CD4-positive, alpha-beta T cell treated with Interleukin-6 for 4 hours (primary cell): ENCODE results near the gene TLR9.
"Not testable (repeated sequence)": the region's sequence is repeated elsewhere in the genome, so short reads cannot be mapped to it uniquely, and the experiment has no call there.

Source experiments
- DNase-seq: peaks from one replicate; pipeline ENCODE4 v3.0.0-alpha.2; 2020; ENCODE audit warnings: mixed read lengths

TLR9 gene

GRCh38 chr3:52194485-52195290, 30.8 kb downstream of the TLR9 start:
- no peak for DNase-seq

- DNase-seq: no peak
Observed at GRCh38 chr3:52193065-52193464, 32.4 kb downstream of the TLR9 start.

GRCh38 chr3:52191663-52192062, 33.8 kb downstream of the TLR9 start:
- no peak for DNase-seq

GRCh38 chr3:52190294-52191074, 35.0 kb downstream of the TLR9 start:
- DNase-seq: no peak

GRCh38 chr3:52188556-52188955, 36.9 kb downstream of the TLR9 start:
- no peak for DNase-seq

- DNase-seq: no peak
Observed at GRCh38 chr3:52186729-52187128, 38.7 kb downstream of the TLR9 start.

GRCh38 chr3:52185837-52186236, 39.6 kb downstream of the TLR9 start:
- DNase-seq: no peak

- no peak for DNase-seq
Observed at GRCh38 chr3:52185311-52185710, 40.1 kb downstream of the TLR9 start.

GRCh38 chr3:52184690-52185089, 40.8 kb downstream of the TLR9 start:
- DNase-seq: no peak

- no peak for DNase-seq
Observed at GRCh38 chr3:52183786-52184445, 41.5 kb downstream of the TLR9 start.

- DNase-seq: no peak
Observed at GRCh38 chr3:52182691-52183090, 42.8 kb downstream of the TLR9 start.

GRCh38 chr3:52182196-52182595, 43.2 kb downstream of the TLR9 start:
- no peak for DNase-seq

GRCh38 chr3:52181543-52181942, 43.9 kb downstream of the TLR9 start:
- no peak for DNase-seq

- no peak for DNase-seq
Observed at GRCh38 chr3:52178537-52178936, 46.9 kb downstream of the TLR9 start.

- DNase-seq: not testable (repeated sequence)
Observed at GRCh38 chr3:52178126-52178525, 47.3 kb downstream of the TLR9 start.

- no peak for DNase-seq
Observed at GRCh38 chr3:52177701-52178042, 47.8 kb downstream of the TLR9 start.

GRCh38 chr3:52176951-52177700, 48.3 kb downstream of the TLR9 start:
- DNase-seq: no peak

GRCh38 chr3:52176180-52176752, 49.2 kb downstream of the TLR9 start:
- DNase-seq: no peak

GRCh38 chr3:52175416-52176179, 49.8 kb downstream of the TLR9 start:
- no peak for DNase-seq

GRCh38 chr3:52174896-52175295, 50.5 kb downstream of the TLR9 start:
- no peak for DNase-seq

- no peak for DNase-seq
Observed at GRCh38 chr3:52173101-52173500, 52.3 kb downstream of the TLR9 start.

GRCh38 chr3:52172262-52172757, 53.1 kb downstream of the TLR9 start:
- DNase-seq: no peak
